Gastroesophageal sphincter (tissue), 4 donors: ENCODE measurements around the gene MAML2. TPM values are rescaled to one million over a fixed set of nuclear protein-coding genes. Genes with fewer than 3 reads are reported as not detected.

Experiments
- ATAC-seq: fragments of 150-250 bp; one replicate; pipeline ENCODE4 v1.9.1; 2016; ENCODE audit warnings: mild to moderate bottlenecking, moderate library complexity
- H3K27ac ChIP-seq, 4 donors: fragments of 200-600 bp; sonication (generic) in 3 of 4; 1 replicate in 3 of 4; 2 replicates in 1 of 4; pipeline ENCODE4 v1.5.1; 2016 to 2019
- H3K27me3 ChIP-seq: fragments of 200-600 bp; sonication (generic); one replicate; pipeline ENCODE4 v1.5.1; 2019
- H3K36me3 ChIP-seq, 2 donors: fragments of 200-600 bp; sonication (generic); one replicate each; pipeline ENCODE4 v1.5.1; 2019; ENCODE audit warnings: control low read depth in 1 of 2
- H3K4me1 ChIP-seq, 3 donors: fragments of 200-600 bp; sonication (generic); 1 replicate in 2 of 3; 2 replicates in 1 of 3; pipeline ENCODE4 v1.5.1; 2016 to 2019; ENCODE audit warnings: control low read depth in 2 of 3
- H3K4me3 ChIP-seq, 2 donors: fragments of 200-600 bp; sonication (generic); one replicate each; pipeline ENCODE4 v1.5.1; 2019; ENCODE audit warnings: mild to moderate bottlenecking in 1 of 2, moderate library complexity in 1 of 2
- H3K9me3 ChIP-seq, 3 donors: fragments of 200-600 bp; sonication (generic); one replicate each; pipeline ENCODE4 v1.5.1; 2017 to 2019; ENCODE audit warnings: control low read depth in 2 of 3
- CTCF ChIP-seq, 4 experiments: fragments of 200-600 bp in 2 of 4; fragments of 450-650 bp in 2 of 4; sonication (generic) in 1 of 4; IDR thresholded peaks; one replicate each; pipeline ENCODE4 v1.5.1; 2017 to 2019; ENCODE audit warnings: antibody characterized with exemption in 4 of 4, mild to moderate bottlenecking in 2 of 4, moderate library complexity in 2 of 4
- EP300 ChIP-seq: sonication (generic); formaldehyde crosslinking; IDR thresholded peaks from one replicate; pipeline ENCODE4 v1.6.1; 2017; ENCODE audit warnings: antibody characterized with exemption, mild to moderate bottlenecking
- POLR2A ChIP-seq, 2 donors: fragments of 450-650 bp; IDR thresholded peaks; one replicate each; pipeline ENCODE4 v1.6.1; 2017; ENCODE audit warnings: antibody characterized with exemption in 2 of 2, mild to moderate bottlenecking in 2 of 2, moderate library complexity in 1 of 2
- POLR2AphosphoS5 ChIP-seq: sonication (generic); formaldehyde crosslinking; IDR thresholded peaks from one replicate; pipeline ENCODE4 v1.6.1; 2017; ENCODE audit warnings: antibody characterized with exemption
- WGBS, 2 donors: methylation state at CpG; one replicate each; pipeline ENCODE4 v1.1.5; 2018; ENCODE audit warnings: low coverage in 1 of 2; 5-methylcytosine and 5-hydroxymethylcytosine counted together
- small RNA-seq, 4 donors: library from RNA; depleted of rRNA; stranded (forward); fragments of <200 nt; gene quantifications; one replicate each; pipeline ENCODE3, GENCODE V24; 2016
- total RNA-seq, 4 donors: library from RNA; depleted of rRNA; stranded (reverse); fragments of >200 nt; gene quantifications; one replicate each; pipeline ENCODE4 v1.1.0, GENCODE V29; 2016

Gene MAML2
- total RNA-seq, 4 donors from 2014 or later = 15.8 to 31.8 (median 23.7) TPM

DNA sequence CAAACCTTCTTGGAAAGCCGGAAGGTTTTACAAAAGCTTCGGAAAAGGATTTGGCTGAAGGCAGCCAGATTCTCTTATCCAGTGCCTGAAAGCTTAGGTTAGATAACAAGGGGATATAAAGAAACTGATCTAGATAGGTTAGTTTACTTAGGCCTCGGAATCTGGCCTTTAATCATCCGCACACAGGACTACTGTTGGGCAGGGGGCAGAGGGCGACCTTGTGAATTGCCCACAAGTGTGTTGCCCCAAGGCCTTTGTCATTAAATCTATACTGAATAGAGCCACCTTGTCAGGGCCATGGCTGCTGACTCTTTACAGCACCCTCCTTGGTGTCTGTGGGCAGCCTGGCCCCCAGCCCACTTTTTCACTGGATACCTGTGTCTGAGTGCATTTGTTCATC, 409.4 kb downstream of the MAML2 start:
- Histone ChIP-seq H3K27ac (no peak overlapping the region), H3K4me1 (no peaks in the 10 kb centered on the region), H3K4me3 (no peak overlapping the region), H3K36me3 (no peaks in the 10 kb centered on the region), H3K27me3 (no peaks in the 10 kb centered on the region), H3K9me3 (peaks cover 0 to 7% (median 0%) of the 10 kb centered on the region in 3 donors)
- 77 to 84% methylated on average over 4 to 5 of the region's 5 CpGs for WGBS, 2 donors
- TF ChIP-seq CTCF (IDR thresholded peaks at IDR 0.05) (no peak), EP300 (no peak)
- ATAC-seq = no peak

GRCh38 chr11:95931916-95932315, 411.1 kb downstream of the MAML2 start:
- ATAC-seq = no peak
- 56 to 76% methylated on average over 1 of the region's 1 CpG for WGBS, 2 donors

GRCh38 chr11:95930948-95931347, 412.0 kb downstream of the MAML2 start:
- H3K27me3 ChIP-seq = no peaks in the 10 kb centered on the region
- no peak for ATAC-seq
- H3K36me3 ChIP-seq = no peaks in the 10 kb centered on the region
- 50 to 67% methylated on average over 1 of the region's 1 CpG for WGBS, 2 donors
- H3K4me3 ChIP-seq = no peak overlapping the region
- H3K9me3 ChIP-seq = peaks cover 0 to 7% (median 0%) of the 10 kb centered on the region in 3 donors
- H3K27ac ChIP-seq = no peak overlapping the region
- H3K4me1 ChIP-seq = no peaks in the 10 kb centered on the region
- TF ChIP-seq POLR2A (IDR thresholded peaks at IDR 0.05) (no peak), EP300 (no peak), CTCF (IDR thresholded peaks at IDR 0.05) (no peak), POLR2AphosphoS5 (no peak)

More at GRCh38 chr11:95931916-95932315, 411.1 kb downstream of the MAML2 start:
- H3K9me3 ChIP-seq = peaks cover 0 to 7% (median 0%) of the 10 kb centered on the region in 3 donors
- TF ChIP-seq EP300 (no peak), POLR2A (IDR thresholded peaks at IDR 0.05) (no peak), CTCF (IDR thresholded peaks at IDR 0.05) (no peak), POLR2AphosphoS5 (no peak)
- H3K27me3 ChIP-seq = no peaks in the 10 kb centered on the region
- H3K4me1 ChIP-seq = no peaks in the 10 kb centered on the region
- no peaks in the 10 kb centered on the region for H3K36me3 ChIP-seq
- no peak overlapping the region for H3K27ac ChIP-seq
- no peak overlapping the region for H3K4me3 ChIP-seq

- no peaks in the 10 kb centered on the region for H3K27me3 ChIP-seq
- no peak overlapping the region for H3K4me3 ChIP-seq
- H3K4me1 ChIP-seq = peaks cover 3 to 27% (median 8%) of the 10 kb centered on the region in 3 donors
- H3K27ac ChIP-seq = no peak overlapping the region
- no peak for ATAC-seq
- WGBS, 2 donors = 86% methylated on average over 1 of the region's 1 CpG
- H3K9me3 ChIP-seq = peaks cover 0 to 7% (median 0%) of the 10 kb centered on the region in 3 donors
- TF ChIP-seq POLR2A (IDR thresholded peaks at IDR 0.05) = no peak
- H3K36me3 ChIP-seq = no peaks in the 10 kb centered on the region
These were observed 416.3 kb downstream of the MAML2 start for GRCh38 chr11:95926726-95927125.

Small RNA genes lying within 50 kb of the gene (small RNA-seq; reads per million reads assigned to genes)
- 0 reads per million in 4 donors for gene MIR1260B

Other genes starting within 250 kb of the MAML2 start
- gene CCDC82, start 46.7 kb upstream of the MAML2 start, total RNA-seq = 10 to 100 TPM; 17.3 to 28.9 (median 24.7) TPM
- 1 to 10 TPM; 6.1 to 9.6 (median 7.6) TPM for gene JRKL, start 46.8 kb upstream of the MAML2 start, total RNA-seq